SKM-1 (cell line): ENCODE data around the gene WDR45.

Experiments used
- DNase-seq: peaks from one replicate; lab custom pipeline; 2025; ENCODE audit not compliant: unreplicated experiment; lab: John Stamatoyannopoulos, UW

The WDR45 gene

GRCh38 chrX:49079489-49080428 lies at the start of gene WDR45:
Gene WDR45, minus strand, starts transcription at chrX:49079887. Its CDS starts 1,792 bp downstream, at chrX:49078095.
- peak; percentile 28 for DNase-seq

- peak; percentile 4 for DNase-seq
Measured at GRCh38 chrX:49129427-49129826, 49.7 kb upstream of the WDR45 start.

- peak; percentile 6 for DNase-seq
Measured at GRCh38 chrX:49127742-49128258, 48.1 kb upstream of the WDR45 start.

GRCh38 chrX:49122499-49122898 lies 42.8 kb upstream of the WDR45 start:
- no peak for DNase-seq

GRCh38 chrX:49120091-49120490 lies 40.4 kb upstream of the WDR45 start:
- no peak for DNase-seq

GRCh38 chrX:49117581-49117980 lies 37.9 kb upstream of the WDR45 start:
- DNase-seq = no peak

- DNase-seq = no peak
Measured at GRCh38 chrX:49116716-49117115, 37.0 kb upstream of the WDR45 start.

GRCh38 chrX:49116076-49116475 lies 36.4 kb upstream of the WDR45 start:
- no peak for DNase-seq

- no peak for DNase-seq
Measured at GRCh38 chrX:49111791-49112190, 32.1 kb upstream of the WDR45 start.

GRCh38 chrX:49110417-49110816 lies 30.7 kb upstream of the WDR45 start:
- no peak for DNase-seq

GRCh38 chrX:49108641-49109040 lies 29.0 kb upstream of the WDR45 start:
- DNase-seq = no peak

- DNase-seq = peak; percentile 22
Measured at GRCh38 chrX:49106930-49107329, 27.2 kb upstream of the WDR45 start.

- no peak for DNase-seq
Measured at GRCh38 chrX:49106296-49106695, 26.6 kb upstream of the WDR45 start.

- DNase-seq = no peak
Measured at GRCh38 chrX:49103637-49104036, 23.9 kb upstream of the WDR45 start.

GRCh38 chrX:49102190-49102589 lies 22.5 kb upstream of the WDR45 start:
- no peak for DNase-seq

- no peak for DNase-seq
Measured at GRCh38 chrX:49101629-49101984, 21.9 kb upstream of the WDR45 start.

- peak; percentile 65 for DNase-seq
Measured at GRCh38 chrX:49100704-49101628, 21.3 kb upstream of the WDR45 start.

- no peak for DNase-seq
Measured at GRCh38 chrX:49096419-49096818, 16.7 kb upstream of the WDR45 start.

GRCh38 chrX:49089553-49089952 lies 9.9 kb upstream of the WDR45 start:
- DNase-seq = no peak

- DNase-seq = no peak
Measured at GRCh38 chrX:49082271-49082871, 2.7 kb upstream of the WDR45 start.

GRCh38 chrX:49077941-49078340 lies 1.7 kb downstream of the WDR45 start:
- DNase-seq = no peak
